ENCODE results near the gene EPN3.

DNA sequence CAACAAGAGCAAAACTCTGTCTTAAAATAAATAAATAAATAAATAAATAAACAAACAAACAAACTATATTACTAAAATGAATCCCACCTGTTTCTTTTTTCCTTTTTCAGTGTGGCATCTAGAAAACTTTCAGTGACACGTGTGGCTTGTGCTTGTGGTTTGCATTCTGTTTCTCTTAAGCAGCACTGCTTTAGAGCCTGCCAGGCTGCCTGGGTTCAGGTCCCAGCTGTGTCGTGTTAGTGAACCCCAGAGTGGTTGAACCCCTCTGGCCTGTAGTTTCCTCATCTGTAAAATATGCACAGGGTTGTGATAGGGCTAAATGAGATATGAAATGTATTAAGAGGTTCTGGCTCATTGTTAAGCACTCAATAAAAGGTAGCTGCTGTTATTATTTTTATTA, 12.1 kb upstream of the EPN3 start:
- TF ChIP-seq, protein P1, sequence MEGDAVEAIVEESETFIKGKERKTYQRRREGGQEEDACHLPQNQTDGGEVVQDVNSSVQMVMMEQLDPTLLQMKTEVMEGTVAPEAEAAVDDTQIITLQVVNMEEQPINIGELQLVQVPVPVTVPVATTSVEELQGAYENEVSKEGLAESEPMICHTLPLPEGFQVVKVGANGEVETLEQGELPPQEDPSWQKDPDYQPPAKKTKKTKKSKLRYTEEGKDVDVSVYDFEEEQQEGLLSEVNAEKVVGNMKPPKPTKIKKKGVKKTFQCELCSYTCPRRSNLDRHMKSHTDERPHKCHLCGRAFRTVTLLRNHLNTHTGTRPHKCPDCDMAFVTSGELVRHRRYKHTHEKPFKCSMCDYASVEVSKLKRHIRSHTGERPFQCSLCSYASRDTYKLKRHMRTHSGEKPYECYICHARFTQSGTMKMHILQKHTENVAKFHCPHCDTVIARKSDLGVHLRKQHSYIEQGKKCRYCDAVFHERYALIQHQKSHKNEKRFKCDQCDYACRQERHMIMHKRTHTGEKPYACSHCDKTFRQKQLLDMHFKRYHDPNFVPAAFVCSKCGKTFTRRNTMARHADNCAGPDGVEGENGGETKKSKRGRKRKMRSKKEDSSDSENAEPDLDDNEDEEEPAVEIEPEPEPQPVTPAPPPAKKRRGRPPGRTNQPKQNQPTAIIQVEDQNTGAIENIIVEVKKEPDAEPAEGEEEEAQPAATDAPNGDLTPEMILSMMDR (IDR thresholded peaks at IDR 0.05), result no peak
- no peak for TF ChIP-seq ZFX (IDR thresholded peaks at IDR 0.05; ENCODE audit: borderline replicate concordance)
